Measurements from ENCODE around the gene ARL15.

DNA sequence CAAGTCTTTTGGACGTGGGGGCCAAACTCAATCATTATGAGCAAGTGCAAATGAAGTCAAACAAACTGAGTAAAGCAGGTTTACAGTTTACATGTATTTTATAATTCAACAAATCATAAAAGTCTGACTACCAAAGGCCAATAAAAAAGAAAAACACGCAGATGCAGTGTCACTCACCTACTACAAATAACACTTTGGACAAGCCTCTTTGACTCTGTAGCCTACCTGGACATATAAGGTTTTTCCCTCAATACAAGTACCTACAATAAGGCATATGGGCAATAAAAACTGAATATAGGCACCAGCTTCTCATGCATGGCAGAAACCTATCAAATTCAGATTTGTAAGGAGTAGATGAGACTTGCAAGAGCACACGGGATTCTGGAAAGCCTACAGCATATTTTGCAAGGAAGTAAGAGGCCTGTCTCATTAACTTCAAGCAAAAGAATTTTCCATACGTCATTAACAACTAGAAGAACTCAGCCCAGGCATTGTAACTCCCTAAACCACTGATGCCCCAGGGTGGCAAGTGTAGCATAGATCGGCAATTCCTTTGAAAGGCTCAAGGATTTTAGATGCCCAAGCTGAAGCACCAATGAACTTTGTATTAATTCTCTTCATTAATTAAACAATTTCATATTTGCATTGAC is 21.7 kb downstream of the ARL15 start:
- TF ChIP-seq, protein P1, sequence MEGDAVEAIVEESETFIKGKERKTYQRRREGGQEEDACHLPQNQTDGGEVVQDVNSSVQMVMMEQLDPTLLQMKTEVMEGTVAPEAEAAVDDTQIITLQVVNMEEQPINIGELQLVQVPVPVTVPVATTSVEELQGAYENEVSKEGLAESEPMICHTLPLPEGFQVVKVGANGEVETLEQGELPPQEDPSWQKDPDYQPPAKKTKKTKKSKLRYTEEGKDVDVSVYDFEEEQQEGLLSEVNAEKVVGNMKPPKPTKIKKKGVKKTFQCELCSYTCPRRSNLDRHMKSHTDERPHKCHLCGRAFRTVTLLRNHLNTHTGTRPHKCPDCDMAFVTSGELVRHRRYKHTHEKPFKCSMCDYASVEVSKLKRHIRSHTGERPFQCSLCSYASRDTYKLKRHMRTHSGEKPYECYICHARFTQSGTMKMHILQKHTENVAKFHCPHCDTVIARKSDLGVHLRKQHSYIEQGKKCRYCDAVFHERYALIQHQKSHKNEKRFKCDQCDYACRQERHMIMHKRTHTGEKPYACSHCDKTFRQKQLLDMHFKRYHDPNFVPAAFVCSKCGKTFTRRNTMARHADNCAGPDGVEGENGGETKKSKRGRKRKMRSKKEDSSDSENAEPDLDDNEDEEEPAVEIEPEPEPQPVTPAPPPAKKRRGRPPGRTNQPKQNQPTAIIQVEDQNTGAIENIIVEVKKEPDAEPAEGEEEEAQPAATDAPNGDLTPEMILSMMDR (IDR thresholded peaks at IDR 0.05; ENCODE audit: insufficient read depth, low read length), result no peak
- no peak for TF ChIP-seq SPI1 (IDR thresholded peaks at IDR 0.05; ENCODE audit: borderline replicate concordance, low read depth)
- no peak for TF ChIP-seq POLR2AphosphoS5 (IDR thresholded peaks at IDR 0.05; ENCODE audit: low read depth)
- TF ChIP-seq GABPA (IDR thresholded peaks at IDR 0.05; ENCODE audit: low read depth), result no peak
